NT2/D1 (cell line): ENCODE measurements around the gene SLC2A8.

Source experiments
- SUZ12 ChIP-seq: IDR thresholded peaks from 2 replicates; pipeline ENCODE4 v1.6.1; 2011; ENCODE audit not compliant: insufficient read length, insufficient read depth; ENCODE audit errors: extremely low read depth
- YY1 ChIP-seq: IDR thresholded peaks from 2 replicates; pipeline ENCODE4 v1.6.1; 2011; ENCODE audit not compliant: insufficient read length, insufficient read depth
- ZNF274 ChIP-seq: IDR thresholded peaks from 2 replicates; pipeline ENCODE4 v1.6.1; 2011; ENCODE audit warnings: mild to moderate bottlenecking, low read depth, low read length

- TF ChIP-seq ZNF274 (no peak), SUZ12 (no peak), YY1 (no peak)
Observed at GRCh38 chr9:127415141-127415540, 18.2 kb downstream of the SLC2A8 start.
